ENCODE results near the gene BRD3. TPM values are rescaled to one million over a fixed set of nuclear protein-coding genes. Genes with fewer than 3 reads are reported as not detected.

BRD3 gene
- total RNA-seq, 1 donor: 6.8 TPM

Other genes starting within 250 kb of the BRD3 start
- 4.5 TPM for gene VAV2, start 75.7 kb downstream of the BRD3 start, total RNA-seq
- gene BRD3OS, start 42.5 kb downstream of the BRD3 start, total RNA-seq: 3.6 TPM
- 9.7 TPM for gene WDR5, start 68.1 kb upstream of the BRD3 start, total RNA-seq
- not detected for gene RNU6ATAC, start 96.5 kb upstream of the BRD3 start, total RNA-seq

Data from mononuclear cell (primary cell).